Endothelial cell of umbilical vein (primary cell): ENCODE measurements around the gene SELENOV. TPM values are rescaled to one million over a fixed set of nuclear protein-coding genes. Genes with fewer than 3 reads are reported as not detected.

Experiments used
- BruUV-seq: library from RNA; stranded (reverse); fragments of 400-500 nt; replicated peaks from 2 replicates; lab custom pipeline; 2021; lab: Mats Ljungman, UMichigan
- CTCF ChIA-PET: fragments of 300-600, 350-600 bp; sonication (Branson Sonifier 250); formaldehyde crosslinking; loops from one replicate; lab custom pipeline; 2021; ENCODE audit warnings: antibody characterized with exemption, inconsistent platforms; lab: Charles Lee
- POLR2A ChIA-PET: fragments of 300-600, 350-600 bp; sonication (Branson Sonifier 250); formaldehyde crosslinking; loops from one replicate; lab custom pipeline; 2021; ENCODE audit warnings: antibody characterized with exemption, inconsistent platforms; lab: Charles Lee
- DNase-seq: peaks from one replicate; pipeline ENCODE4 v3.0.0-alpha.2; 2011; ENCODE audit warnings: low read depth, low spot score
- FAIRE-seq: peaks from 2 replicates; lab custom pipeline; 2011; peaks lifted over from hg19 to GRCh38; lab: Jason Lieb, UNC
- H2AFZ ChIP-seq: 2 replicates; pipeline ENCODE4 v1.6.0; 2012; ENCODE audit warnings: low read depth, low read length, control low read depth, inconsistent platforms
- H3K27ac ChIP-seq: 2 replicates; pipeline ENCODE4 v1.5.1; 2011; ENCODE audit warnings: low read depth, mild to moderate bottlenecking, control low read depth, low read length, moderate library complexity; ENCODE audit not compliant: insufficient read depth
- H3K27me3 ChIP-seq, 2 experiments: 2 replicates each; pipeline versions ENCODE4 v1.6.0 to v1.6.1; 2011; ENCODE audit warnings: low read length in 2 of 2, mixed read lengths in 1 of 2; ENCODE audit not compliant: control insufficient read depth in 2 of 2, insufficient read depth in 2 of 2
- H3K36me3 ChIP-seq, 2 experiments: 2 replicates in 1 of 2; 3 replicates in 1 of 2; pipeline ENCODE4 v1.5.1; 2011; ENCODE audit warnings: low read length in 2 of 2, mild to moderate bottlenecking in 1 of 2, moderate library complexity in 1 of 2; ENCODE audit not compliant: control insufficient read depth in 2 of 2, insufficient read depth in 2 of 2; ENCODE audit errors: extremely low read depth in 1 of 2
- H3K4me1 ChIP-seq: 3 replicates; pipeline ENCODE4 v1.5.1; 2011; ENCODE audit warnings: mild to moderate bottlenecking, low read length; ENCODE audit not compliant: control insufficient read depth, insufficient read depth; ENCODE audit errors: extremely low read depth
- H3K4me2 ChIP-seq: 2 replicates; pipeline ENCODE4 v1.6.1; 2011; ENCODE audit warnings: low read length, control low read depth, mixed read lengths; ENCODE audit not compliant: insufficient read depth
- H3K4me3 ChIP-seq, 3 experiments: fragments of 200-600 bp in 1 of 3; sonication (generic), shearing (Covaris generic) in 1 of 3; replicated peaks in 1 of 3; 2 replicates each; pipeline ENCODE4 v1.5.1; 2011 to 2016; ENCODE audit warnings: control low read depth in 3 of 3, low read length in 3 of 3, mild to moderate bottlenecking in 2 of 3, inconsistent platforms in 1 of 3, low read depth in 1 of 3, moderate library complexity in 1 of 3; ENCODE audit not compliant: insufficient read depth in 1 of 3
- H3K79me2 ChIP-seq: 2 replicates; pipeline ENCODE4 v1.6.0; 2012; ENCODE audit warnings: low read length, inconsistent platforms; ENCODE audit not compliant: control insufficient read depth, insufficient read depth
- H3K9ac ChIP-seq: replicated peaks from 2 replicates; pipeline ENCODE3; 2011; ENCODE audit warnings: low read length, control low read depth; ENCODE audit not compliant: insufficient read depth; ENCODE audit errors: extremely low read depth
- H3K9me1 ChIP-seq: replicated peaks from 3 replicates; pipeline ENCODE4 v1.6.0; 2011; ENCODE audit warnings: mild to moderate bottlenecking, low read length; ENCODE audit not compliant: control insufficient read depth, insufficient read depth; ENCODE audit errors: extremely low read depth
- H3K9me3 ChIP-seq: replicated peaks from 2 replicates; pipeline ENCODE4 v1.5.1; 2012; ENCODE audit warnings: low read length, inconsistent platforms; ENCODE audit not compliant: control insufficient read depth, insufficient read depth
- H4K20me1 ChIP-seq: replicated peaks from 2 replicates; pipeline ENCODE3; 2011; ENCODE audit warnings: mild to moderate bottlenecking, low read length; ENCODE audit not compliant: control insufficient read depth, insufficient read depth; ENCODE audit errors: extremely low read depth
- CTCF ChIP-seq, 2 donors: IDR thresholded peaks; 1 replicate in 1 of 2; 2 replicates in 1 of 2; pipeline ENCODE4 v1.5.1; 2011; ENCODE audit warnings: low read length in 2 of 2, mild to moderate bottlenecking in 2 of 2, moderate library complexity in 2 of 2, control low read depth in 1 of 2, inconsistent platforms in 1 of 2, low read depth in 1 of 2; ENCODE audit not compliant: insufficient read depth in 1 of 2; ENCODE audit errors: extremely low read depth in 1 of 2
- EZH2 ChIP-seq: IDR thresholded peaks from 2 replicates; pipeline ENCODE4 v1.6.1; 2012; ENCODE audit warnings: borderline replicate concordance, low read depth, mild to moderate bottlenecking, moderate library complexity, low read length, inconsistent platforms; ENCODE audit not compliant: severe bottlenecking
- FOS ChIP-seq: IDR thresholded peaks from 2 replicates; pipeline ENCODE4 v1.6.1; 2011; ENCODE audit warnings: mild to moderate bottlenecking, low read length, moderate library complexity, borderline replicate concordance; ENCODE audit not compliant: insufficient read depth
- GATA2 ChIP-seq: IDR thresholded peaks from 2 replicates; pipeline ENCODE4 v1.7.0; 2011; ENCODE audit warnings: low read depth, mild to moderate bottlenecking, moderate library complexity, mixed read lengths, low read length; ENCODE audit not compliant: insufficient read length, insufficient read depth
- JUN ChIP-seq: IDR thresholded peaks from 2 replicates; pipeline ENCODE4 v1.6.1; 2011; ENCODE audit warnings: borderline replicate concordance, low read depth; ENCODE audit not compliant: insufficient read length, insufficient read depth
- MAX ChIP-seq: IDR thresholded peaks from 2 replicates; pipeline ENCODE4 v1.6.1; 2011; ENCODE audit not compliant: insufficient read depth, insufficient read length
- MYC ChIP-seq: IDR thresholded peaks from one replicate; pipeline ENCODE4 v1.6.1; 2011; ENCODE audit warnings: mild to moderate bottlenecking, low read depth, low read length
- POLR2A ChIP-seq: IDR thresholded peaks from 2 replicates; pipeline ENCODE4 v1.6.1; 2012; ENCODE audit warnings: low read depth, mild to moderate bottlenecking, control low read depth, low read length
- POLR2AphosphoS5 ChIP-seq: IDR thresholded peaks from 2 replicates; pipeline ENCODE4 v1.6.1; 2012; ENCODE audit warnings: low read depth, mild to moderate bottlenecking, control low read depth, low read length, moderate library complexity; ENCODE audit not compliant: insufficient read depth
- dilution Hi-C: fragments of 300-500 bp; cut with MboI; formaldehyde crosslinking; loops from one replicate; pipeline ENCODE4 v1.15.0; 2019; ENCODE audit warnings: low sequenced_read_pairs; ENCODE audit not compliant: extremely low pct_ligation_motif_present
- intact Hi-C: fragments of 100-400 bp; cut with micrococcal nuclease; formaldehyde crosslinking; loops from one replicate; pipeline ENCODE4 v1.10.0; 2022
- polyA plus RNA-seq, 4 experiments: library from polyadenylated mRNA; depleted of rRNA in 3 of 4; stranded (reverse) in 3 of 4; unstranded in 1 of 4; fragments of >200 nt; gene quantifications; 2 replicates each; pipeline versions ENCODE4 v1.2.1 to v1.2.3, GENCODE V29; 2011 to 2012; ENCODE audit warnings: missing spikeins in 1 of 4
- total RNA-seq: library from RNA; stranded (reverse); gene quantifications from 2 replicates; pipeline ENCODE4 v1.2.3, GENCODE V29; 2021

SELENOV gene
- total and polyA plus RNA-seq, 2 donors (not counting 3 experiments of a cell fraction or from before 2014, with no cell fraction given): not detected

- TF ChIP-seq CTCF (IDR thresholded peaks at IDR 0.05; ENCODE audit: extremely low read depth in 1 of 2, insufficient read depth in 1 of 2, low read depth in 1 of 2, low read length in 2 of 2): no peak
- TF ChIP-seq GATA2: no peak
- no peak for TF ChIP-seq MAX
- TF ChIP-seq MYC: no peak
- TF ChIP-seq EZH2: no peak
- TF ChIP-seq POLR2A: no peak
- TF ChIP-seq FOS: no peak
- no peak for TF ChIP-seq JUN
- TF ChIP-seq POLR2AphosphoS5: no peak
- Histone ChIP-seq H3K9ac (peak overlapping the region; percentile 98), H3K27me3 (no peaks in the 10 kb centered on the region), H3K4me3 (peak overlapping the region in 1 of 3 experiments; percentile 41), H3K27ac (peak overlapping the region; percentile 46), H2AFZ (peak overlapping the region; percentile 97), H3K4me2 (peak overlapping the region; percentile 76), H3K9me1 (no peaks in the 10 kb centered on the region), H3K4me1 (peaks cover 16% of the 10 kb centered on the region), H4K20me1 (no peaks in the 10 kb centered on the region), H3K79me2 (peaks cover 19% of the 10 kb centered on the region), H3K36me3 (peaks cover 9 to 14% of the 10 kb centered on the region in 2 experiments), H3K9me3 (no peaks in the 10 kb centered on the region)
- DNase-seq (no peak), FAIRE-seq (peak; percentile 58)
- POLR2A ChIA-PET: interaction anchor here (0.8 kb wide), 1 partner anchor 44 kb away, joined by 3 read pairs; the partner anchor contains the start of gene RPS16
- intact Hi-C loops (loop anchor here (1.0 to 2.0 kb wide), 3 partner anchors 19 to 43 kb away; partner anchors contain the start of genes DLL3 and SUPT5H), dilution Hi-C loops (no loop called here)
- CTCF ChIA-PET: interaction anchor here (1.0 to 1.2 kb wide), 2 partner anchors 52 to 54 kb away, joined by 4 to 5 read pairs; partner anchors contain the start of gene EID2B
- BruUV-seq: no TSS peak
Measured at GRCh38 chr19:39479916-39480315, 35.0 kb upstream of the SELENOV start.
